GM21390 (cell line): ENCODE measurements around the gene MAP3K20.
"Not testable (repeated sequence)": the region's sequence is repeated elsewhere in the genome, so short reads cannot be mapped to it uniquely, and the experiment has no call there.

Experiments
- ATAC-seq: cut with Tn5 transposase; IDR thresholded peaks from one replicate; pipeline ENCODE4 v1.9.1; 2021; ENCODE audit not compliant: unreplicated experiment

MAP3K20 gene

DNA sequence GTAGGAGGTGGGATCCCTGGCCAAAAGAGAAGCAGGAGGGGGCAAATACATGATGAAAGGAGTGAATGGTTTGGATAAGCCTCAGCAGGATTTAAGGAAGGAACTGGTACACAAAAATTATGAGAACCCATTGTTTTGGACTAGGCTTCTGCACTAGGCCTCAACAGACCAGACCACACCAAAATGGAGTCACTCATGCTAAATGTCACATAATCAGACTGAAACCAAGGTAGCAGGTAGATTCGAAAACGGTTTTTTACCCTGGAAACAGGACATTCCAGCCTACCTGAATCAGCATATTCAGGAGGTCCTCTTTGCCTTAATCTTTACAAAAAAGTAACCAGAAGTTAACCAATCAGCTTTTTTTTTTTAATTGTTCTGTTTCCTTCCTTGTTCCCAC lies 229.7 kb downstream of the MAP3K20 start:
- ATAC-seq = no peak

DNA sequence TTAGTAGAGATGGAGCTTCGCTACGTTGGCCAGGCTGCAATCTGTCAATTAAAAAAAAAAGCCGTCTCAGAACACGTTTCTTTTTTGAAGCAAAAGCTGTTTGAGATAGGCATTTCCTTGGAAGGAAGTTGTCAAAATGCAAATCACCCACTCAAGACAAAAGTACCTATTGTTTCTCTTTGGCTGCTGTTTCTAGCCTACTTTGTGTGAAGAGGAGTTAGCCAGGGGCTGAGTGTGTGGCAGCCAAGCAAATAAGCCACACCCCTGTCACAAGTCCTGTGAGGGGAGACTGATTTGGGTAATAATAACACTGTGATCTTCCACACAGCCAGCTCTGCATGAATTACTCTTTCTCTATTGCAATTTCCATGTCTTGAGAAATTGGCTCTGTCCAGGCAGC lies 231.6 kb downstream of the MAP3K20 start:
- ATAC-seq = peak; percentile 91

DNA sequence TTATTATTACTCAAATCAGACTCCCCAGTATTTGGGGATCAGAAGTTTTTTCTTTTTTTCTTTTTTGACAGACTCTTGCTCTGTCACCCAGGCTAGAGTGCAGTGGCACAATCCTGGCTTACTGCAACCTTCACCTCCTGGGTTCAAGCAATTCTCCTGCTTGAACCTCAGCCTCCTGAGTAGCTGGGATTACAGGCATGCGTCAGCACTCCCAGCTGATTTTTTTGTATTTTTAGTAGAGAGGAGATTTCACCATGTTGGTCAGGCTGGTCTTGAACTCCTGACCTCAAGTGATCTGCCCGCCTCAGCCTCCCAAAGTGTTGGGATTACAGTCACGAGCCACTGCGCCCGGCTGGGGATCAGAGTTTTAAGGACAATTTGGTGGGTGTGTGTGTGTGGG lies 233.7 kb downstream of the MAP3K20 start:
- not testable (repeated sequence) for ATAC-seq

DNA sequence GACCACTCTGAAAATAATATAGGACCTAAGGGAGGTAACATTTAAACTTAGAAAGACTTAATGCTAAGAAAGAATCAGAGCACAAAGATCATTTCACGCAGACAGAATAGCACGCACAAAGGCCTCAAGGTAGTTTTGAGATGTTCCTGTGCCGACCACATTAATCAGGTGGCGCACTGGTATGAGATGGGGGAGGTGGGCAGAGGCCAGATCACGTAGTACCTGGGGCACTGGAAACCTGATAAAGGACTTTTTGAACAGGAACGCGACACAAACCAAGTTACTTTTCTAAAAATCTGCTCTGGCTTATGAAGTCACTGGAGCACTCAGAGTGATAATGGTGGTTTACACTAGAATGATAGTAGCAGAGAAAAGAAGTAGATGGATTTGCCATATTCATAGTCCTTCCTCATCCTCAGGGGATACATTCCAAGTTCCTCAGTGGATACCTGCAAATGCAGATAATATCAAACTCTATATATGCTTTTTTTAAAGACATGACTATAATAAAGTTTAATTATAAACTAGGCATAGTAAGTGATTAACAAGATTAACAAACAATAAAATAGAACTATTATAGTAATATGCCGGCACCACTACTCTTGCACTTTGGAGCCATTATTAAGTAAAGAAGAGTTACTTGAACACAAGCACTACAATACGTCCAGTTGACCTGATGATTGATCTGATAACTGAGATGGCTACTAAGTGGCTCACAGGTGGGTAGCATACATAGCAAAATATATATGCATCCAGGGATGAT lies 236.4 kb downstream of the MAP3K20 start:
- ATAC-seq = no peak
